ENCODE measurements around the gene KLHDC1.
"Not testable (repeated sequence)": the region's sequence is repeated elsewhere in the genome, so short reads cannot be mapped to it uniquely, and the experiment has no call there.

Gene KLHDC1

GRCh38 chr14:49703965-49704364, 11.0 kb downstream of the KLHDC1 start:
- Histone ChIP-seq H3K9me3 (no peaks in the 10 kb centered on the region), H3K4me1 (ENCODE audit: control insufficient read depth in 1 of 2, insufficient read depth in 1 of 2, low read depth in 1 of 2, low read length in 1 of 2) (no peaks in the 10 kb centered on the region), H3K27ac (no peak overlapping the region), H3K4me3 (ENCODE audit: low read depth in 1 of 2, low read length in 1 of 2) (no peak overlapping the region), H3K27me3 (no peaks in the 10 kb centered on the region), H3K36me3 (no peaks in the 10 kb centered on the region)
- no peak for TF ChIP-seq CTCF (IDR thresholded peaks at IDR 0.05)

GRCh38 chr14:49704471-49704870, 11.6 kb downstream of the KLHDC1 start:
- not testable (repeated sequence) for H3K9me3 ChIP-seq; H3K4me3 ChIP-seq (ENCODE audit: low read depth in 1 of 2, low read length in 1 of 2); H3K27me3 ChIP-seq; H3K4me1 ChIP-seq (ENCODE audit: control insufficient read depth in 1 of 2, insufficient read depth in 1 of 2, low read depth in 1 of 2, low read length in 1 of 2); H3K36me3 ChIP-seq; H3K27ac ChIP-seq

GRCh38 chr14:49710993-49711392, 18.1 kb downstream of the KLHDC1 start:
- H3K4me1 ChIP-seq (ENCODE audit: control insufficient read depth in 1 of 2, insufficient read depth in 1 of 2, low read depth in 1 of 2, low read length in 1 of 2); H3K36me3 ChIP-seq; H3K27me3 ChIP-seq; H3K9me3 ChIP-seq; H3K27ac ChIP-seq; H3K4me3 ChIP-seq (ENCODE audit: low read depth in 1 of 2, low read length in 1 of 2): not testable (repeated sequence)

GRCh38 chr14:49720744-49721143, 27.8 kb downstream of the KLHDC1 start:
- H3K27me3 ChIP-seq = no peaks in the 10 kb centered on the region
- H3K4me1 ChIP-seq (ENCODE audit: control insufficient read depth in 1 of 2, insufficient read depth in 1 of 2, low read depth in 1 of 2, low read length in 1 of 2) = no peaks in the 10 kb centered on the region
- no peaks in the 10 kb centered on the region for H3K9me3 ChIP-seq
- no peaks in the 10 kb centered on the region for H3K36me3 ChIP-seq
- no peak overlapping the region for H3K27ac ChIP-seq
- no peak overlapping the region for H3K4me3 ChIP-seq (ENCODE audit: low read depth in 1 of 2, low read length in 1 of 2)
- TF ChIP-seq CTCF (IDR thresholded peaks at IDR 0.05) = no peak

GRCh38 chr14:49721733-49722435, 29.0 kb downstream of the KLHDC1 start:
- H3K36me3 ChIP-seq; H3K27me3 ChIP-seq; H3K9me3 ChIP-seq; H3K4me3 ChIP-seq (ENCODE audit: low read depth in 1 of 2, low read length in 1 of 2); H3K27ac ChIP-seq; H3K4me1 ChIP-seq (ENCODE audit: control insufficient read depth in 1 of 2, insufficient read depth in 1 of 2, low read depth in 1 of 2, low read length in 1 of 2): not testable (repeated sequence)

- Histone ChIP-seq H3K9me3 (no peaks in the 10 kb centered on the region), H3K27ac (no peak overlapping the region), H3K4me1 (ENCODE audit: control insufficient read depth in 1 of 2, insufficient read depth in 1 of 2, low read depth in 1 of 2, low read length in 1 of 2) (no peaks in the 10 kb centered on the region), H3K36me3 (no peaks in the 10 kb centered on the region), H3K27me3 (no peaks in the 10 kb centered on the region), H3K4me3 (ENCODE audit: low read depth in 1 of 2, low read length in 1 of 2) (no peak overlapping the region)
- no peak for TF ChIP-seq CTCF (IDR thresholded peaks at IDR 0.05)
Measured at GRCh38 chr14:49727171-49727570, 34.3 kb downstream of the KLHDC1 start.

GRCh38 chr14:49732896-49733295, 40.0 kb downstream of the KLHDC1 start:
- Histone ChIP-seq H3K27me3 (no peaks in the 10 kb centered on the region), H3K36me3 (no peaks in the 10 kb centered on the region), H3K9me3 (no peaks in the 10 kb centered on the region), H3K4me1 (ENCODE audit: control insufficient read depth in 1 of 2, insufficient read depth in 1 of 2, low read depth in 1 of 2, low read length in 1 of 2) (no peaks in the 10 kb centered on the region), H3K27ac (no peak overlapping the region), H3K4me3 (ENCODE audit: low read depth in 1 of 2, low read length in 1 of 2) (no peak overlapping the region)
- TF ChIP-seq CTCF (IDR thresholded peaks at IDR 0.05) = no peak

Data from neutrophil (primary cell).